HG02970 (cell line): ENCODE measurements around the gene GPR26.
"Not testable (repeated sequence)": the region's sequence is repeated elsewhere in the genome, so short reads cannot be mapped to it uniquely, and the experiment has no call there.

Source experiments
- ATAC-seq: cut with Tn5 transposase; IDR thresholded peaks from one replicate; pipeline ENCODE4 v1.9.1; 2021; ENCODE audit warnings: mild to moderate bottlenecking, moderate library complexity, moderate number of reproducible peaks; ENCODE audit not compliant: unreplicated experiment, low FRiP score

GPR26 gene

GRCh38 chr10:123704076-123704475 lies 37.9 kb downstream of the GPR26 start:
- no peak for ATAC-seq

- no peak for ATAC-seq
Measured at GRCh38 chr10:123704812-123705211, 38.7 kb downstream of the GPR26 start.

GRCh38 chr10:123706236-123706635 lies 40.1 kb downstream of the GPR26 start:
- no peak for ATAC-seq

GRCh38 chr10:123715546-123715945 lies 49.4 kb downstream of the GPR26 start:
- no peak for ATAC-seq

GRCh38 chr10:123717336-123717735 lies 51.2 kb downstream of the GPR26 start:
- no peak for ATAC-seq

- ATAC-seq = no peak
Measured at GRCh38 chr10:123718544-123719060, 52.4 kb downstream of the GPR26 start.

- ATAC-seq = no peak
Measured at GRCh38 chr10:123720536-123720935, 54.4 kb downstream of the GPR26 start.

- ATAC-seq = no peak
Measured at GRCh38 chr10:123721441-123722049, 55.4 kb downstream of the GPR26 start.

GRCh38 chr10:123722351-123722750 lies 56.2 kb downstream of the GPR26 start:
- ATAC-seq = no peak

GRCh38 chr10:123724747-123725146 lies 58.6 kb downstream of the GPR26 start:
- no peak for ATAC-seq

- no peak for ATAC-seq
Measured at GRCh38 chr10:123726381-123726780, 60.2 kb downstream of the GPR26 start.

GRCh38 chr10:123726836-123727235 lies 60.7 kb downstream of the GPR26 start:
- no peak for ATAC-seq

- ATAC-seq = no peak
Measured at GRCh38 chr10:123729523-123729922, 63.4 kb downstream of the GPR26 start.

- ATAC-seq = not testable (repeated sequence)
Measured at GRCh38 chr10:123736917-123737316, 70.8 kb downstream of the GPR26 start.

GRCh38 chr10:123741146-123741545 lies 75.0 kb downstream of the GPR26 start:
- ATAC-seq = no peak

- no peak for ATAC-seq
Measured at GRCh38 chr10:123741711-123742110, 75.6 kb downstream of the GPR26 start.

GRCh38 chr10:123742751-123743440 lies 76.7 kb downstream of the GPR26 start:
- ATAC-seq = no peak

GRCh38 chr10:123743441-123744223 lies 77.5 kb downstream of the GPR26 start:
- no peak for ATAC-seq

- no peak for ATAC-seq
Measured at GRCh38 chr10:123744224-123744536, 78.0 kb downstream of the GPR26 start.
